GM19035 (cell line): Measurements from ENCODE around the gene SIN3B.

Experiments used
- ATAC-seq: cut with Tn5 transposase; IDR thresholded peaks from one replicate; pipeline ENCODE4 v1.9.1; 2021; ENCODE audit not compliant: unreplicated experiment

The SIN3B gene

DNA sequence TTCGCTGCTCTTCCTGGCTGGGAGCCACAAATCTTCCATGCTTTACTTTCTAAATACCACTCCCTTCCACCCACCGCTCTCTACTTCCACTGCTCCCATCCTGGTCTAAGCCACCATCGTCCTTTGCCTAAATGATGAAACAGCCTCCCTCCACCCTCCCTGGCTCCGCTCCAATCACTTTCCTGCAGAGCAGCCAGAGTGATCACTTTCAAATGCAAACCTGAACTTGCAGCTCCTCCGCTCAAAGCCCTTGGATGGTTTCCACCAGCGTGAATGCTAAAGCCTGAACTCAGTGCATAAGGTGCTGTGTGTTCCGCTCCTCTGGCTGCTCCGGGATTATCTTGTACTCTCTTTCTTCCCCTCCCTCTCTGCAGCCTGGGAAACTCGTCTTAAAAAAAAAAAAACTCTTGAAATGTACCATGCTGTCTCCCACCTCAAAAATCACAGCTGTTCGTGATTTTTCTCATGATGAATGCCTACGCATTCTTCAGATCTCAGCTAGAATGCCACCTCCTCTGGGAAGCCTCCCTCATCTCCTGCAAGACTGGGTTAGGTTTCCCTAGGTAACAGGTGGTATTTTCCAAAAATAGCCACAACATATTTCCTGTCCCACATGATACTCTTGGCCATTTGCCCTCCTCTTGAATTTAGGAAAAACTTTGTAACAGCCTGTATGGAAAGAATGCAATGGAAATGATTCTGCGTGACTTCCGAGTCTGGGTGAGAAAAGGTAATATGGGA lies 3.7 kb upstream of the SIN3B start:
- ATAC-seq, result no peak

DNA sequence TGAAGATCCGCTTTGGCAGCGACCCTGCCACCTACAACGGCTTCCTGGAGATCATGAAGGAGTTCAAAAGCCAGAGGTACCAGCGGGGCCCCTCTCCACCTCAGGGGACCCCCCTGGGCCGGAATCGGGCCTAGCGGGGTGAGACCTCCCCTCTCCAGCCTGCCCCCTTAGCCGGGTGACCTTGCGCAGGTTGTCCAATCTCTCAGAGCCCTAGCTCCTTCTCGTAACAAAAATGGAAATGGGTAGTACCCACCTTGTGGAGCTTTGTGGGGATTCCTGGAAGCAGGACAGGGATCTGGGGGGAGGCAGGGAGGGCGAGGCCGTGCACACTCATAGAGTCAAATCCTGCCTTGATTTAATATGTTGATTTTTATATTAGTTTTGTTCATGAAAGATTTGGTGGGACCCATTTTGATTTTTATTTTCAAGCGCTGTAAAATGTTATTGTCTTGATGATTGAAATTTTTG lies 658 bp downstream of the SIN3B start:
- no peak for ATAC-seq

GRCh38 chr19:16830679-16831078 lies 1.5 kb downstream of the SIN3B start:
- no peak for ATAC-seq

DNA sequence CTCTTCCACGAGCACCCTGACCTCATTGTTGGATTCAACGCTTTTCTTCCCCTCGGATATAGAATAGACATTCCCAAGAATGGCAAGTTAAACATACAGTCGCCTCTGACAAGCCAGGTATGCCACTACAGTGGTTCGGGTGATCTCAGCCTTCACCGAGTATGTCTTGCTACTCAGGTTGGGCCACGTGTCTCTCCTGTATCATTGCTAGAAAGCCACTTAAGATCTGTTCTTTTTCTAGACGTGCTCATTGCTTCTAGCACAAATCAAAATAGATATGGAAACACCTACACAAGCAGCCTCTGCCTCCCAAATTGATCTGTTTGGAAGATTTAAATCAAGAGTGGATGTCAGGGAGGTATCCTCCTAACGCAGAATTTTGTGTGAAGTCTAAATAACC lies 2.3 kb downstream of the SIN3B start:
- ATAC-seq, result no peak

DNA sequence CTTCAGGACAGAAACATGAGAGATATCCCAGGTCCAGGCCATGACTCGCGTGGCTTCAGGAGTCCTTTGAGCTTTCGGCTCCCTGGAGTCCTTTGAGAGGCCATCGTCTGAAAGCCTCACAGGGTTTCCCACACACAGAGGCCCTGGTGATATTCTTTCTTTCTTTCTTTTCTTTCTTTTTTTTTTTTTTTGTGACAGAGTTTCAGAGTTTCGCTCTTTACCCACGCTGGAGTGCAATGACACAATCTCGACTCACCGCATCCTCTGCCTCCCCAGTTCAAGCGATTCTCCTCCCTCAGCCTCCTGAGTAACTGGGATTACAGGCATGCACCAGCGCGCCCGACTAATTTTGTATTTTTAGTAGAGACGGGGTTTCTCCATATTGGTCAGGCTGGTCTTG lies 5.5 kb downstream of the SIN3B start:
- no peak for ATAC-seq

GRCh38 chr19:16836115-16837034 lies 7.2 kb downstream of the SIN3B start:
- ATAC-seq, result no peak

DNA sequence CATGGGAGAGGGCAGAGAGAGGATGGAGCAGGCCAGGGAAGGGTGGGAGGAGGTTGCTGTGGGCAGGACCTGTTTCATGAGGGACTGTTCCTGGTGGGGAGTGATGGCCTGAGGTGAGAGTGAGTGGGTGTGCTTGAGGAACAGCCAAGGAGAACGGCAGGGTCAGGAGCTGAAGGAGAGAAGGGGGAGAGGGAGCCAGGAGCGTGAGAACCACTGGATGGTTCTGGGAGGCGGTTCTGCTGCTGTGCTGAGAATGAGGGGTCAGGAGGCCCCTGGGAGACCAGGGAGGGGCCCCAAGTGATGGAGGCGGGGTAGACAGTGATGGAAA lies 7.8 kb downstream of the SIN3B start:
- ATAC-seq, result no peak

DNA sequence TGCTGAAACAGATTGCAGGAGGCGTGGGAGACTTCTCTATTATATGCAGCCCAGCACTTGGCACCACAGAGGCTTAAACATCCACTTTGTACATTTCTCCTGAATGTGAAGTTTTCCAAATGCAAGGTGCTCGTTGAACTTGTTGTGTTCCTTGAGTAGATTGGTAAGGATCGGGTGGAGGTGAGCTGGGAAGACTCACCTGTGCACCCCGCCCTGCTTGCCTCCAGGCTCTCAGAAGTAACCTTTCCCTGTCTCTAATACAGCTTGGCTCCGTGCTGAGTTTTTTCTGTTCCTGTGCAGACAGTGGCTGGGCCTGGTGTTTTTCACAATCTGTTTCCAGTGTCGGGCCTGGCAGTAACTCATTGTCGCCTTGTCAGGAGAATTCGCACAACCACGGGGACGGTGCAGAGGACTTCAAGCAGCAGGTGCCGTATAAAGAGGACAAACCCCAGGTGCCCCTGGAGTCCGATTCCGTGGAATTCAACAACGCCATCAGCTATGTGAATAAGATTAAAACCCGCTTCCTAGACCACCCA lies 12.3 kb downstream of the SIN3B start:
- no peak for ATAC-seq

- ATAC-seq, result no peak
Observed at GRCh38 chr19:16846901-16847300, 17.7 kb downstream of the SIN3B start.

DNA sequence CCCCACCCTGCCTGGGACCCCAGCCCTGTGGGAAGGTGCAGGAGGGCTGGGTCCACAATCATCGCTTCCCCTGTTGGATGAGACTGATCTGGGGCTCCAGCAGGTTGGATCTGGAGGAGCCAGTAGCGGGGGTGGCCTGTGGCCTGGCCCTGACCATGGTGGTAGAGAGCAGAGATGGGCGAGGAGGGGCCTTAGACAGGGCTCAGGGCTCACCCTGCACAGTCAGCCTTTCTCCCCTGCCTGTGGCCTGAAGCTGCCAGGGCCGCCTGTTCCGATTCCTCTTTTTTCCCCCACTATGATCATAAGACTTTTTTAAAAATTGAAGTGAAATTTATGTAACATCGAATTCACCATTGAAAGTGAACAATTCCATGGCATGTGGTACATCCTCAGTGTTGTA lies 18.2 kb downstream of the SIN3B start:
- ATAC-seq, result no peak

DNA sequence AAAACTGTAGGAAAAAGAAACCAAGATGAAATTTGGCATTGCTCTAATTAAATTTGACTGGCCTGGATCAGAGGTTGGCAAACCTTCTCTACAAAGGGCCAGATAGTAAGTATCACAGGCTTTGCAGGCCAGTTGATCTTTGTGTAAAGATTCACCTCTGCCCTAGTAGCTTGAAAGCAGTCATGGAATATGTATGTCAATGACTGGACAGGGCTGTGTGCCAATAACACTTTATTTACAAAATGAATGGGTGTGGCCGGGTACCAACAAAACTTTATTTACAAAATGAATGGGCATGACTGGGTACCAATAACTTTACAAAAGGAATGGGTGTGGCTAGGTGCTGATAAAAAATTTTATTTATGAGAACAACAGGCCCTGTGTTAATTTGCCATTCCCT lies 20.0 kb downstream of the SIN3B start:
- no peak for ATAC-seq

DNA sequence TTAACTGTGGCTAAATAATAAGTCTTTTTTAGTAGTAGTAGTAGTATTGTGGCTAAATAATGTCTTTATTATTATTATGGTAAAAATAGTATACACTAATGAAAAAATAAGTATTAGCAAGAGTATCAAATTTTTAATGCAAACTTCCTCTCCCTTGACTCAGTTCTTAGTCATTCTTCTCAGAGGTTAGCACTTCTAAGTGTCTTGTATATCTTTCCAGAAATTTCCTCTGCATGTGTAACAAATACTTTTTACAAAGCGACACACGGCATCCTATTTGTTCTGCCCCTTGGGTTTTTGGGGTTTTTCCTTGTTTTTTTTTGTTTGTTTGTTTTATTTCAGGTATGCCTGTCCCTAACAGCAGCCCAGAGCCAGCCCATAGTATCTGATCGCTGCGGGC lies 20.9 kb downstream of the SIN3B start:
- no peak for ATAC-seq

GRCh38 chr19:16851031-16851712 lies 22.0 kb downstream of the SIN3B start:
- no peak for ATAC-seq

DNA sequence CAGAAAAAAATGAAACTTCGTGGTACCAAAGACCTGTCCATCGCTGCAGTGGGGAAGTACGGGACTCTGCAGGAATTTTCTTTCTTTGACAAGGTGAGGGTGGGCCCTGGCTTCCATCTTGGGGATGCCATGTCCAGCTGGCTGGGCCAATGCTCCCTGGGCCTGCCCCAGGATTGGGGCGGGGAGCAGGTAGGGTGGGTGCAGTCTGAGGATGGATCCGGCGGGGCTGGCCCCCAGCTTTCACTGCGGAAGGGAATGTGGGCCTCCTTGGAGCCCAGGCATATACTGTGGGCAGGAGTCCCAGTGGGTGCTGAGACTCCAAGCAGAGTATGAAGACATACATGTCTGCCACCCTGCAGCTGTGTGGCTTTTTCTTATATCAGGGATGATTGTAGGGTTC lies 23.9 kb downstream of the SIN3B start:
- no peak for ATAC-seq

DNA sequence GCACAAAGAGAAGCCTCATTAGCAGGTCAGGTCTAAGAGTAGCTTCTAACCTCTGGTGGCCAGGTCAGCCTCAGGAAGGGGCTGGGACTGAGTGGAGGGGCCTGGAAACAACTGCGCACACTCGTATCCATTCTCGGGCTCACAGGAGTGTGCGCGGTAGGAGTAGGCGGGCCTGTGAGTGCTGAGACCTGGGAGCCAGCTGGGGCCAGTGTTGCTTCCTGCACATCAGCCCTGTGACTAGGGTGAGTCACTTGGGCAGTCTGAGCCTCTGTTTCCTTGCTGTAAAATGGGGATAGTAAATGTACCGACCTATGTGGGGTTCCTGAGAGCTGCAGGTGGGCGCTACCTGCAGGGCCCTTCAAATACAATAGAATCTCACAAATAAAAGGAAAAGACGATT lies 26.9 kb downstream of the SIN3B start:
- no peak for ATAC-seq

DNA sequence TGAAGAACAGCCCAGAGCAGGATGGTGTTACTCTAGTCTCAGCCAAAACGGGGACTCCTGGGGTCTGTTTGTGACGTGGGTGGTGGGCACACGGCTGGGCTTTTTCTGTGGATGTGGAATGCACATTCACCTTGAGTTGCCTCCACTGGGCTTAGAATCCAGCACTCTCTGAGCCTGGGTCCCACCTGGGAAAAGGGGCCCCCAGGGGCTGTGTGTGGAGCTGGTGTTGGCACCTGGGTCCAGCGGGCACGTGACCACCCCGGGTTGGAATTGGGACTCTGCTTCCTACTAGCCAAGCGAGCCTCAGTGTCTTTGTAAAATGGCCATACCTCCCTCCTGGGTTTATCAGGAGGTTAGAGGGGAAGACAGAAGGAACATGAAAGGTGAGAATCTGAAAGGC lies 30.4 kb downstream of the SIN3B start:
- ATAC-seq, result no peak

DNA sequence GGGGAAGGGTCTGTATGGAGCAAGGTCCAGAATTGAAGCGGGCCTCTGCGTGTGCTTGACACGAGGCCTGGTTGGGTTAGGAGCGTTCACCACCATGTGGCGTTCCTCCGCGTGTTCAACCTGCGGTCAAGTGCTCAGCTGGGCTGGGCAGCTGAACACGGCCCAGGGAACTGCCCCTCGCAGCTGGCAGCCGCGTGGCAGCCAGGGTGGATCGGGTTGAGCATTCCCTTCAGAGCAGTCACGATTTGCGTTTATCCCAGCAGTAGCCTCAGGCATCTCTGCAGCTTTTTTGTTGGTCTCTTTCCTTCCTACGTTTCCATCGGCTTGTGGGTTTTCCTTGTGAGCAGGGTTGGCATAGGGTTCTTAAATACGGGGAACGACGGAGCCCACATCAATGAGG lies 30.9 kb downstream of the SIN3B start:
- ATAC-seq, result no peak

- no peak for ATAC-seq
Observed at GRCh38 chr19:16861011-16861410, 31.8 kb downstream of the SIN3B start.

DNA sequence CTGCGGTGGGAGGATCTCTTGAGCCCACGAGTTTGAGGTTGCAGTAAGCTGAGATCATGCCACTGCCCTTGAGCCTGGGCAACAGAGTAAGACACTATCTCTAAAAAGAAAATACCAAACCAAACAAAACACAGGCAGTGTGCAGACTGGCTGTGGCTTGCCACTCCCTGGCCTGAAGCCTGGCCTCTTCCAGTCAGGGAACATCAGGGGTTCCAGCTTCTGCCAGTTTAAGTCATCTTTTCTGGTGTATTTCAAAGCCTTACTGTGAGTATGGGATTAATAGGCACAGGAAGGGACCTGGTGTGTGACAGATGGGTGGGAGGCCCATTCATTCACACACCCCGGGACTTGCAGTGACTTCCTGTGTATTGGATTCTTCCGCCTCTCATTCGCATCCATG lies 32.6 kb downstream of the SIN3B start:
- ATAC-seq, result no peak

DNA sequence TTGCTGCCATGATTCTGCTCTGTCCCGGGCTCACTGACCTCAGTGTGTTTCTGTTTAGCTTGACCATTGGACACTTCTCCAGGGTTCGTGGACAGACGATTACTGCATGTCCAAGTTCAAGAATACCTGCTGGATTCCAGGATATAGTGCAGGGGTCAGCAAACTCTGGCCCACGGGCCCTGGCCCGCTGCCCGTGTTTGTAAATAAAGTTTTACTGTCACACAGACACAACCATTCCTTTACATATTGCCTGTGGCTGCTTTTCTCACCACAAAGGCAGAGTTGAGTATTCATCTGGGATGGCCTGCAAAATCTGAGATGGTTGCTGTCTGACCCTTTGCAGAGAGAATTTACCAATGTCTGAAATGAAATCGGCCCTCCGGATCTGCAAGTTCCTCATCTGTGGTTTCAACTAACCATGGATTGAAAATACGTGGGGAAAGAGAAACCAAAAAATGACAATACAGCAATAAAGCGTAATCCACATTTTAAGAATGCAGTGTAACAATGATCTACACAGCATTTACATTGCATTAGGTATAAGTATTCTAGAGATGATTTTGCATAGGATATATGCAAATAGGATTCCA lies 33.7 kb downstream of the SIN3B start:
- no peak for ATAC-seq

DNA sequence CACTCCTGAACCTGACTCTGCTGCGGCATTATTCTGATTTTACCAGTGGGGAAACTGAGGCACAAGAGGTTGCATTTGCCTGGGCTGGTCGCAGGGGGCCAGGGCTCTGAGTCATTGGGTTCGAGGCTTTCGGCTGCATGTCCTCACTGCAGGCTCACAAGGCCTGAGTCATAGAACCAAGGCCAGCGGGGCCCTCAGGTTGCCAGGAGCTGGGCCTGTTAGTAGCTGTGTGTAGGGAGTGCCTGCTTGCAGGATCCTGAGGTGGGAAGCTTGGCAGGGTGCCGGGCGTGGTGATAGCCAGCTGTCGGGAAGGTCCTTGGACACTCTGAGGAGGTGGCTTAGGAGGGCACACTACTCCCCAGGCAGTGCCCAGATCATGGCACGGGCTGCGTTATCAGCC lies 38.0 kb downstream of the SIN3B start:
- no peak for ATAC-seq
